Prostate gland (tissue), 2 donors: Measurements from ENCODE around the gene DCPS. TPM values are rescaled to one million over a fixed set of nuclear protein-coding genes. Genes with fewer than 3 reads are reported as not detected.

Source experiments
- small RNA-seq, 2 donors: library from RNA; depleted of rRNA; stranded (forward); fragments of <200 nt; gene quantifications; one replicate each; pipeline ENCODE3, GENCODE V24; 2016
- total RNA-seq, 2 donors: library from RNA; depleted of rRNA; stranded (reverse); fragments of >200 nt; gene quantifications; one replicate each; pipeline ENCODE4 v1.1.0, GENCODE V29; 2016

Gene DCPS
- total RNA-seq, 2 donors from 2014 or later, result 12.6 to 17.5 TPM

Small RNAs within 50 kb of the gene (small RNA-seq; reads per million reads assigned to genes)
- 0 reads per million in 2 donors for gene AP001318.3

Other genes with a start within 250 kb of the DCPS start
- gene CDON, start 241.2 kb upstream of the DCPS start, total RNA-seq, result 10 to 100 TPM in 1 of 2 donors, 1 to 10 TPM in 1; 9.8 to 26.9 TPM
- 10 to 100 TPM; 13.0 to 29.7 TPM for gene RPUSD4, start 92.4 kb upstream of the DCPS start, total RNA-seq
- gene FAM118B, start 92.3 kb upstream of the DCPS start, total RNA-seq, result 10 to 100 TPM; 18.9 to 21.7 TPM
- 100 to 1,000 TPM; 141 to 154 TPM for gene SRPRA, start 35.2 kb upstream of the DCPS start, total RNA-seq
- gene FOXRED1, start 34.9 kb upstream of the DCPS start, total RNA-seq, result 10 to 100 TPM; 23.9 to 44.0 TPM
- 10 to 100 TPM; 15.2 to 19.9 TPM for gene TIRAP, start 21.0 kb upstream of the DCPS start, total RNA-seq
- 100 to 1,000 TPM in 1 of 2 donors, 10 to 100 TPM in 1; 29.2 to 192 TPM for gene ST3GAL4, start 51.6 kb downstream of the DCPS start, total RNA-seq